A673 (cell line): ENCODE data around the gene AMIGO1.

Source experiments
- EZH2 ChIP-seq: fragments of 200-600 bp; sonication (generic); IDR thresholded peaks from 2 replicates; pipeline ENCODE4 v1.6.1; 2017; ENCODE audit warnings: borderline replicate concordance, low read depth, mild to moderate bottlenecking, mixed read lengths, antibody characterized with exemption, low read length; ENCODE audit not compliant: poor library complexity, severe bottlenecking
- TF ChIP-seq, protein P1 (sequence below): fragments of 300-800, 200-600 bp; sonication (generic); conservative IDR thresholded peaks from 2 replicates; pipeline ENCODE4 v1.5.1; 2017; ENCODE audit warnings: low read depth, mild to moderate bottlenecking, antibody characterized with exemption, low read length, moderate library complexity, mixed read lengths

DNA sequence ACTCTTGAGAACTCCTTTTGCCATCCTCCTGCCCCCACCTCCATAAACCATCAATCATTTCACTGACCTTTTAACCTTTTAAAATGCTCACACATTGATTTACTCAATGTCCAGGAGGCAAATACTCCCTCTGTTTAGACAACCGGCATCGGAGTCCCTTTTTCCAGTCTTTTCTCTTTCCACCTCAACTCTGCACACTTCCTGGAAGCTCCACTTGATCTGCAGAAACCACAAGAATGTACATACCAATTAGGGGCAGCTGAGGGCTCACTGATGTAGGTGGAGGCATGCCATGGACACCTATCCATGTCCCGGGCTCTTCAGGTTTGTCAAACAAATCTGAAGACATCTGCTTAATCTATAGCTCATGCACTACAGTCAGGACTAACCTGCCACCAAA, 5.3 kb upstream of the AMIGO1 start:
- TF ChIP-seq, protein P1, sequence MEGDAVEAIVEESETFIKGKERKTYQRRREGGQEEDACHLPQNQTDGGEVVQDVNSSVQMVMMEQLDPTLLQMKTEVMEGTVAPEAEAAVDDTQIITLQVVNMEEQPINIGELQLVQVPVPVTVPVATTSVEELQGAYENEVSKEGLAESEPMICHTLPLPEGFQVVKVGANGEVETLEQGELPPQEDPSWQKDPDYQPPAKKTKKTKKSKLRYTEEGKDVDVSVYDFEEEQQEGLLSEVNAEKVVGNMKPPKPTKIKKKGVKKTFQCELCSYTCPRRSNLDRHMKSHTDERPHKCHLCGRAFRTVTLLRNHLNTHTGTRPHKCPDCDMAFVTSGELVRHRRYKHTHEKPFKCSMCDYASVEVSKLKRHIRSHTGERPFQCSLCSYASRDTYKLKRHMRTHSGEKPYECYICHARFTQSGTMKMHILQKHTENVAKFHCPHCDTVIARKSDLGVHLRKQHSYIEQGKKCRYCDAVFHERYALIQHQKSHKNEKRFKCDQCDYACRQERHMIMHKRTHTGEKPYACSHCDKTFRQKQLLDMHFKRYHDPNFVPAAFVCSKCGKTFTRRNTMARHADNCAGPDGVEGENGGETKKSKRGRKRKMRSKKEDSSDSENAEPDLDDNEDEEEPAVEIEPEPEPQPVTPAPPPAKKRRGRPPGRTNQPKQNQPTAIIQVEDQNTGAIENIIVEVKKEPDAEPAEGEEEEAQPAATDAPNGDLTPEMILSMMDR: no peak
- TF ChIP-seq EZH2: no peak
